Caco-2 (cell line): ENCODE measurements around the gene ALOX12. TPM values are rescaled to one million over a fixed set of nuclear protein-coding genes. Genes with fewer than 3 reads are reported as not detected.
A peak's percentile ranks its signal among the peaks of the same experiment; 100 is the strongest.

ENCODE experiments used
- BruUV-seq: library from RNA; stranded (reverse); fragments of 400-500 nt; replicated peaks from 2 replicates; lab custom pipeline; 2021; lab: Mats Ljungman, UMichigan
- CTCF ChIA-PET: fragments of 300-600 bp; sonication (Branson Sonifier 250); formaldehyde crosslinking; loops from one replicate; lab custom pipeline; 2022; ENCODE audit warnings: antibody characterized with exemption; lab: Charles Lee
- POLR2A ChIA-PET: fragments of 300-600 bp; sonication (Branson Sonifier 250); formaldehyde crosslinking; loops from one replicate; lab custom pipeline; 2022; ENCODE audit warnings: antibody characterized with exemption; lab: Charles Lee
- DNase-seq, 2 experiments: peaks; one replicate each; pipeline versions ENCODE4 v3.0.0 to v3.0.0-alpha.2; 2020 to 2022
- H3K27me3 ChIP-seq: replicated peaks from 2 replicates; pipeline ENCODE4 v1.6.0; 2011; ENCODE audit warnings: low read length; ENCODE audit not compliant: control insufficient read depth, insufficient read depth
- H3K36me3 ChIP-seq: 2 replicates; pipeline ENCODE4 v1.5.1; 2011; ENCODE audit warnings: low read length; ENCODE audit not compliant: control insufficient read depth, insufficient read depth
- H3K4me1 ChIP-seq: fragments of 250-450 bp; sonication (Bioruptor Pico); 2 replicates; pipeline ENCODE4 v1.5.1; 2020; ENCODE audit warnings: mild to moderate bottlenecking
- H3K4me3 ChIP-seq: 2 replicates; pipeline ENCODE4 v1.5.1; 2011; ENCODE audit warnings: low read depth, mild to moderate bottlenecking, control low read depth, low read length
- H3K9me3 ChIP-seq: fragments of 250-450 bp; sonication (Bioruptor Pico); 2 replicates; pipeline ENCODE4 v1.5.1; 2020; ENCODE audit warnings: mild to moderate bottlenecking, moderate library complexity
- H3K27ac Mint-ChIP-seq: one replicate; pipeline ENCODE4 v1.8.0; 2022; ENCODE audit warnings: mixed read lengths; ENCODE audit not compliant: unreplicated experiment
- H3K27me3 Mint-ChIP-seq: one replicate; pipeline ENCODE4 v1.8.0; 2022; ENCODE audit warnings: mixed read lengths; ENCODE audit not compliant: insufficient read depth, unreplicated experiment
- H3K36me3 Mint-ChIP-seq: one replicate; pipeline ENCODE4 v1.8.0; 2022; ENCODE audit warnings: mild to moderate bottlenecking, mixed read lengths; ENCODE audit not compliant: insufficient read depth, unreplicated experiment
- H3K4me1 Mint-ChIP-seq: one replicate; pipeline ENCODE4 v1.8.0; 2022; ENCODE audit warnings: low read depth, mixed read lengths; ENCODE audit not compliant: unreplicated experiment
- H3K4me3 Mint-ChIP-seq: one replicate; pipeline ENCODE4 v1.8.0; 2022; ENCODE audit warnings: mild to moderate bottlenecking, moderate library complexity, mixed read lengths; ENCODE audit not compliant: unreplicated experiment
- H3K9me3 Mint-ChIP-seq: one replicate; pipeline ENCODE4 v1.8.0; 2022; ENCODE audit warnings: mixed read lengths; ENCODE audit not compliant: unreplicated experiment
- intact Hi-C: fragments of 100-400 bp; cut with micrococcal nuclease; formaldehyde crosslinking; loops from one replicate; pipeline ENCODE4 v1.10.0; 2022; ENCODE audit not compliant: unreplicated experiment
- total RNA-seq: library from RNA; stranded (reverse); gene quantifications from 2 replicates; pipeline ENCODE4 v1.2.3, GENCODE V29; 2022
- TF ChIP-seq, protein P1 (sequence below), 2 experiments: fragments of 200-600 bp in 1 of 2; IDR thresholded peaks; 1 replicate in 1 of 2; 2 replicates in 1 of 2; pipeline versions ENCODE4 v1.5.1 to v1.8.0; 2011 to 2022; ENCODE audit warnings: antibody characterized with exemption in 1 of 2, control low read depth in 1 of 2, inconsistent platforms in 1 of 2, low read depth in 1 of 2, low read length in 1 of 2, mild to moderate bottlenecking in 1 of 2, moderate library complexity in 1 of 2; ENCODE audit not compliant: insufficient read depth in 1 of 2, severe bottlenecking in 1 of 2, unreplicated experiment in 1 of 2

ALOX12 gene
- total RNA-seq, 1 experiment from 2014 or later, result not detected

DNA sequence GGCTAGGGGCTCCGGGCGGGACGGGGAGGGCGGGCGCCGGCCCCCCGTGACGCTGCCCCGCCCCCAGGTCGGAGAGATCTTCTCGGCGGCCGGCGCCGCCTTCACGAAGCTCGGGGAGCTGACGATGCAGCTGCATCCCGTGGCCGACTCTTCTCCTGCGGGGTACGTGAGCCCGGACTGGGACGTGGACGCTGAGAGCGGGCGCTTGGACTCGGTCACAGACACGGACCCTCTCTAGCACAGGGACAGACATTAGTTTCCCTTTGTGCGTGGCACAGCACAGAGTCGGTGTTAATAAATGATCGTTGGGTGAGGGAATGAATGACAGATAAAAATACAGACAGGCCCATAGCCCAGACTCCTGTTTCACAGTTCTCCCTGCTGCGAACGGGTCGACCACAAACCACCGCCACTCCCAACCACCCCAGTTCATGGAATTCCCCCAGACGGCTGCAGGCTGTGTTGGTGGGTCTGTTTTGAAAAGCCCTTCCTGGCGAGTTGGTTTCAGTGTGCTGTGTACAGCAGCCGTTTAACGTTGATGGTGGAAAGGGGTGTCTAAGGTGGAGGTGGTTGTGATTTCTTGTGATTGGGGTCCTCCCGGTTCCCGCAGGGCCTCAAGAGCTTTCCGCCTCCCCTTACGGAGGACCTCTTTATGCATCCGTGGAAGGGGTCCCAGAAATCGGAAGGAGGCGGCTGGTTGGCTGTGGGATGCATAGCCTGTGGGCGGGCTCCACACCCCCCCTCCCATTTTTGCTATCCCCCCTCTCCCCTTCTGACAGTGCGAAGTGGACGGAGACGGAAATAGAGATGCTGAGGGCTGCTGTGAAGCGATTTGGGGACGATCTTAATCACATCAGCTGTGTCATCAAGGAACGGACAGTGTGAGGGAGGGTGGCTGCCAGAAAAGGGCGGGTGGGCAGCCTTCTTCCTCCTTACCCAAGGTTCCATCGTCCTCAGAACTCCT, 19.4 kb downstream of the ALOX12 start:
- DNase-seq, result no peak
- Mint-ChIP-seq H3K4me3 (peak overlapping the region; percentile 86), H3K27ac (peak overlapping the region; percentile 88), H3K9me3 (no peaks in the 10 kb centered on the region), H3K4me1 (no peaks in the 10 kb centered on the region), H3K27me3 (no peaks in the 10 kb centered on the region), H3K36me3 (peaks cover 19% of the 10 kb centered on the region)
- TF ChIP-seq, protein P1, sequence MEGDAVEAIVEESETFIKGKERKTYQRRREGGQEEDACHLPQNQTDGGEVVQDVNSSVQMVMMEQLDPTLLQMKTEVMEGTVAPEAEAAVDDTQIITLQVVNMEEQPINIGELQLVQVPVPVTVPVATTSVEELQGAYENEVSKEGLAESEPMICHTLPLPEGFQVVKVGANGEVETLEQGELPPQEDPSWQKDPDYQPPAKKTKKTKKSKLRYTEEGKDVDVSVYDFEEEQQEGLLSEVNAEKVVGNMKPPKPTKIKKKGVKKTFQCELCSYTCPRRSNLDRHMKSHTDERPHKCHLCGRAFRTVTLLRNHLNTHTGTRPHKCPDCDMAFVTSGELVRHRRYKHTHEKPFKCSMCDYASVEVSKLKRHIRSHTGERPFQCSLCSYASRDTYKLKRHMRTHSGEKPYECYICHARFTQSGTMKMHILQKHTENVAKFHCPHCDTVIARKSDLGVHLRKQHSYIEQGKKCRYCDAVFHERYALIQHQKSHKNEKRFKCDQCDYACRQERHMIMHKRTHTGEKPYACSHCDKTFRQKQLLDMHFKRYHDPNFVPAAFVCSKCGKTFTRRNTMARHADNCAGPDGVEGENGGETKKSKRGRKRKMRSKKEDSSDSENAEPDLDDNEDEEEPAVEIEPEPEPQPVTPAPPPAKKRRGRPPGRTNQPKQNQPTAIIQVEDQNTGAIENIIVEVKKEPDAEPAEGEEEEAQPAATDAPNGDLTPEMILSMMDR (IDR thresholded peaks at IDR 0.05; ENCODE audit: insufficient read depth in 1 of 2, low read depth in 1 of 2, low read length in 1 of 2, severe bottlenecking in 1 of 2, unreplicated experiment in 1 of 2), result no peak
- H3K9me3 ChIP-seq, result no peaks in the 10 kb centered on the region
- CTCF ChIA-PET, result interaction anchor here (0.6 kb wide), 1 partner anchor 219 kb away, joined by 3 read pairs; no protein-coding TSS in a partner anchor
- intact Hi-C loops, result no loop called here
- POLR2A ChIA-PET, result interaction anchor here (1.0 kb wide), 1 partner anchor 20 kb away, joined by 4 read pairs; the partner anchor contains the start of gene SLC16A13
- no peaks in the 10 kb centered on the region for H3K27me3 ChIP-seq
- peak overlapping the region; percentile 86 for H3K4me3 ChIP-seq
- no peaks in the 10 kb centered on the region for H3K4me1 ChIP-seq
- TSS peak; percentile 8 for BruUV-seq
- H3K36me3 ChIP-seq, result peaks cover 1% of the 10 kb centered on the region; the same call in 1 of the 2 replicates

DNA sequence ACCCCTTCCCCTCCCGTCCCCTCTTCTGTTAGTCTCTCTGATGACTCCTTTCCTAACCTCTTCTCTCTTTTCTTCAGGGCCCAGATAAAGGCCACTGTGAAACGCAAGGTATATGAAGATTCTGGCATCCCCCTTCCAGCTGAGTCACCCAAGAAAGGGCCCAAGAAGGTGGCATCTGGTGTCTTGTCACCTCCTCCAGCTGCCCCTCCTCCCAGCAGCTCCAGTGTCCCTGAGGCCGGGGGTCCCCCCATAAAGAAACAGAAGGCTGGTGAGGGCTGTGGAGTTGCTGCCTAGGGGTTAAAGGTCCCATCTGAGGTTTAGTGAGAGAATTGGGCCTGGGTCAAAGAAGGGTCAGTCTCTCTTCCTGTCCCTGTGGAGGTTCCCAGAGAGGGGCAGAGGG, 20.6 kb downstream of the ALOX12 start:
- H3K27me3 Mint-ChIP-seq, result no peaks in the 10 kb centered on the region
- intact Hi-C loops, result no loop called here
- no TSS peak for BruUV-seq
- no peaks in the 10 kb centered on the region for H3K9me3 Mint-ChIP-seq
- H3K36me3 Mint-ChIP-seq, result peaks cover 19% of the 10 kb centered on the region
- ChIA-PET CTCF (no interaction called here), POLR2A (no interaction called here)
- TF ChIP-seq, protein P1 (IDR thresholded peaks at IDR 0.05; ENCODE audit: insufficient read depth in 1 of 2, low read depth in 1 of 2, low read length in 1 of 2, severe bottlenecking in 1 of 2, unreplicated experiment in 1 of 2), result no peak
- Histone ChIP-seq H3K4me3 (no peak overlapping the region), H3K36me3 (peaks cover 1% of the 10 kb centered on the region; the same call in 1 of the 2 replicates), H3K27me3 (no peaks in the 10 kb centered on the region), H3K4me1 (no peaks in the 10 kb centered on the region), H3K9me3 (no peaks in the 10 kb centered on the region)
- DNase-seq, result no peak
- no peak overlapping the region for H3K4me3 Mint-ChIP-seq
- no peaks in the 10 kb centered on the region for H3K4me1 Mint-ChIP-seq
- H3K27ac Mint-ChIP-seq, result no peak overlapping the region

DNA sequence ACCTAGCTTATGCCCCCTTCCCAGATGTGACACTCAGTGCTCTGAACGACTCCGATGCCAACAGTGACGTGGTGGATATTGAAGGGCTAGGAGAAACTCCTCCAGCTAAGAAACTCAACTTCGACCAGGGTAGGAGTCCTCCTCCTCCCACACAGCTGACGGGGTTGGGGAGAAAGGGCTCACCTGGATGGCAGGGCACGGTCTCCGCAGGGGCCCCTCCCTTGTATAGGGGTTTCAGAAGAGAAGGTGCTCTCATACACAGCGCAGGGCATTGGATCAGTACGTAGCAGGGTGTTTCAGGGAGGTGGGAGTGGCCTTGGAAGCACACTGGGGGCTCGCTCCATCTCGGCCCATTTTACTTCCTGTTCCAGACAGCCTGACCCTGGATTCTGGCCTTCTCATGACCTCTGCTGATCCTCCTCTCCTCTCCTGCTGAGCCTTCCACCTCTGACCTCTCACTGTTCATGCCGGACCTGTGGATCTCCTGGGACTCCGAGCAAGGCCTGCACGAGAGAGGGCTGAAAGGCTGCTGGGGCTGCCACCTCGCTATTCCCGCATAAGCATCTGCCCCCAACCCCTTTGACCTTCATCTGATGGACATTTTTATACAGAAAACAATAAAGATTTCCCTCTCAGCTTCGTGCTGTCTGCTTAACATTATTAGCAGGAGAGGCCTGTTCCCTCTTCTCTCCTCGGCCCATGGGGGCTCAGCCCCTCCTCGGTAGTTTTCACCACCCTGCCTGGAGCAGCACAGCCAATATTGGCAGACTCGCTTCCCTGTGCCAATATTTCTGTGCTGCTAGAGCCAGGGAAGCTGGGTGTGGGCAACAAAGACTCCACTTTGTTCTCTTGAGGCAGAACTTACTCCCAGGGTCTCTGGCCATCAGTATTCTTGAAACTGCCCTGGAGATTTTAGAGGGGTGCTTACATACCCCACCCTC, 21.3 kb downstream of the ALOX12 start:
- H3K27me3 Mint-ChIP-seq, result no peaks in the 10 kb centered on the region
- H3K27ac Mint-ChIP-seq, result no peak overlapping the region

More for the DNA sequence above, 21.3 kb downstream of the ALOX12 start:
- POLR2A ChIA-PET, result no interaction called here
- Histone ChIP-seq H3K9me3 (no peaks in the 10 kb centered on the region), H3K27me3 (no peaks in the 10 kb centered on the region), H3K4me1 (no peaks in the 10 kb centered on the region), H3K4me3 (no peak overlapping the region), H3K36me3 (peaks cover 1% of the 10 kb centered on the region; the same call in 1 of the 2 replicates)
- Mint-ChIP-seq H3K4me3 (no peak overlapping the region), H3K36me3 (peaks cover 17% of the 10 kb centered on the region), H3K9me3 (no peaks in the 10 kb centered on the region), H3K4me1 (no peaks in the 10 kb centered on the region)
- intact Hi-C loops, result no loop called here
- TF ChIP-seq, protein P1 (IDR thresholded peaks at IDR 0.05; ENCODE audit: insufficient read depth in 1 of 2, low read depth in 1 of 2, low read length in 1 of 2, severe bottlenecking in 1 of 2, unreplicated experiment in 1 of 2), result no peak
- no peak for DNase-seq
- CTCF ChIA-PET, result no interaction called here
- no TSS peak for BruUV-seq
